IMR-90 (cell line): ENCODE results near the gene KCNT2.

ENCODE experiments used
- MAFK ChIP-seq: IDR thresholded peaks from 2 replicates; pipeline ENCODE4 v1.6.1; 2012; ENCODE audit warnings: low read depth, low read length, improper control_type of control experiment
- POLR2A ChIP-seq: IDR thresholded peaks from 2 replicates; pipeline ENCODE4 v1.6.1; 2012; ENCODE audit warnings: mild to moderate bottlenecking, low read depth, low read length
- RAD21 ChIP-seq: IDR thresholded peaks from 2 replicates; pipeline ENCODE4 v1.6.1; 2012; ENCODE audit warnings: low read length, improper control_type of control experiment
- RCOR1 ChIP-seq: IDR thresholded peaks from 2 replicates; pipeline ENCODE4 v1.6.1; 2012; ENCODE audit warnings: mild to moderate bottlenecking, low read length, improper control_type of control experiment; ENCODE audit not compliant: insufficient replicate concordance
- TF ChIP-seq, protein P1 (sequence below): conservative IDR thresholded peaks from 2 replicates; pipeline ENCODE4 v1.5.1; 2012; ENCODE audit warnings: mild to moderate bottlenecking, low read depth, low read length, improper control_type of control experiment
- TF ChIP-seq, protein P2 (sequence below): fragments of 150-350 bp; IDR thresholded peaks from 2 replicates; pipeline ENCODE4 v1.6.1; 2017; ENCODE audit warnings: mild to moderate bottlenecking, antibody characterized with exemption, low read length, low read depth

DNA sequence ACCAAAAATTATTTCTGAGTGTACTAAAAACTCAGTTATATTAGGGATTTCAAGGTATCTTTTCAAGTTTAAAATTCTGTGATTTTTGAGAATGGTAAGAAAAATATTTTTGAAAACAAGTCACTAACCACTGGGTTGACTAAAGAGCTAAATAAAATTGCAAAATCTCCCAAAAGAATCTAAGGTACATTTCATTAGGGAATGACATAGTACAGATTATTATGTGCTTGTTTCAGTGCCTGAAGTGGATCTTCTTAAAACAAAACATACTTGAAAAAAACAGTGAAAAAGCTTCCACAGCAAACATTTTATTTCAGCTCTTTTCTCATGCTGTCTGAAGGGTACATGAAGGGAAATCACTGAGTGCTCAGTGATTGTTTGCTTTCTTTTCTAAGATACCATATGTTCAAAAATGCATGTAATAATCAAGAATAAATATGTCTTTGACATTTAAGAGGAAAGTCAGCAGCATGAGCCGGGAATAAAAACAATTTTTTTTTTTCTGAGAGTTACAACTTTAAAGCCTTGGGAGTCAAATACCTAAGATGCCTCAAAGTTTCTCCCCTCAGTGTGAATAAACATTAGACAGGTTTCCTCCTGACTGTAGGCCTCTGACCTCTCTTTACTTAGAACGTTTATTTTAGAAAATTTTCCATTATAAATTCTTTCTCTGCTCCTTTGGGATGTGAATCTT, 200.7 kb downstream of the KCNT2 start:
- TF ChIP-seq MAFK: no peak
- no peak for TF ChIP-seq POLR2A
- TF ChIP-seq RCOR1: no peak
- TF ChIP-seq, protein P1, sequence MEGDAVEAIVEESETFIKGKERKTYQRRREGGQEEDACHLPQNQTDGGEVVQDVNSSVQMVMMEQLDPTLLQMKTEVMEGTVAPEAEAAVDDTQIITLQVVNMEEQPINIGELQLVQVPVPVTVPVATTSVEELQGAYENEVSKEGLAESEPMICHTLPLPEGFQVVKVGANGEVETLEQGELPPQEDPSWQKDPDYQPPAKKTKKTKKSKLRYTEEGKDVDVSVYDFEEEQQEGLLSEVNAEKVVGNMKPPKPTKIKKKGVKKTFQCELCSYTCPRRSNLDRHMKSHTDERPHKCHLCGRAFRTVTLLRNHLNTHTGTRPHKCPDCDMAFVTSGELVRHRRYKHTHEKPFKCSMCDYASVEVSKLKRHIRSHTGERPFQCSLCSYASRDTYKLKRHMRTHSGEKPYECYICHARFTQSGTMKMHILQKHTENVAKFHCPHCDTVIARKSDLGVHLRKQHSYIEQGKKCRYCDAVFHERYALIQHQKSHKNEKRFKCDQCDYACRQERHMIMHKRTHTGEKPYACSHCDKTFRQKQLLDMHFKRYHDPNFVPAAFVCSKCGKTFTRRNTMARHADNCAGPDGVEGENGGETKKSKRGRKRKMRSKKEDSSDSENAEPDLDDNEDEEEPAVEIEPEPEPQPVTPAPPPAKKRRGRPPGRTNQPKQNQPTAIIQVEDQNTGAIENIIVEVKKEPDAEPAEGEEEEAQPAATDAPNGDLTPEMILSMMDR: no peak
- TF ChIP-seq, protein P2, sequence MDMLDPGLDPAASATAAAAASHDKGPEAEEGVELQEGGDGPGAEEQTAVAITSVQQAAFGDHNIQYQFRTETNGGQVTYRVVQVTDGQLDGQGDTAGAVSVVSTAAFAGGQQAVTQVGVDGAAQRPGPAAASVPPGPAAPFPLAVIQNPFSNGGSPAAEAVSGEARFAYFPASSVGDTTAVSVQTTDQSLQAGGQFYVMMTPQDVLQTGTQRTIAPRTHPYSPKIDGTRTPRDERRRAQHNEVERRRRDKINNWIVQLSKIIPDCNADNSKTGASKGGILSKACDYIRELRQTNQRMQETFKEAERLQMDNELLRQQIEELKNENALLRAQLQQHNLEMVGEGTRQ: no peak
- TF ChIP-seq RAD21: no peak
